Prostate gland (tissue), 2 donors: ENCODE results near the gene MGAT5.

Source experiments
- POLR2AphosphoS5 ChIP-seq: sonication (generic); formaldehyde crosslinking; IDR thresholded peaks from one replicate; pipeline ENCODE4 v1.6.1; 2017; ENCODE audit warnings: antibody characterized with exemption
- TF ChIP-seq, protein P1 (sequence below), 4 experiments: fragments of 200-600 bp in 2 of 4; fragments of 450-650 bp in 2 of 4; sonication (generic) in 2 of 4; IDR thresholded peaks; 1 replicate in 3 of 4; 2 replicates in 1 of 4; pipeline ENCODE4 v1.5.1; 2016 to 2019; ENCODE audit warnings: antibody characterized with exemption in 4 of 4, mild to moderate bottlenecking in 2 of 4, moderate library complexity in 2 of 4

DNA sequence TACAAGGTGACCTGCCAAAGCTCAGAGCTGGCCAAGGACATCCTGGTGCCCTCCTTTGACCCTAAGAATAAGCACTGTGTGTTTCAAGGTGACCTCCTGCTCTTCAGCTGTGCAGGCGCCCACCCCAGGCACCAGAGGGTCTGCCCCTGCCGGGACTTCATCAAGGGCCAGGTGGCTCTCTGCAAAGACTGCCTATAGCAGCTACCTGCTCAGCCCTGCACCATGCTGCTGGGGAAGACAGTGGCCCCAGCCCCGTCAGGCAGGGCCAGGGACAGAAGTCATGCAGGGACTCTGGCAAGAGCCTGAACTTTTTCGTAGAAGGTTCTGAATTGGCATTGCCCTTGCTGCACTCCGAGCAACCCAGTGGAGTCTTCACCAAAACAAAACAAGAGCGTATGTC, 194.8 kb downstream of the MGAT5 start:
- TF ChIP-seq, protein P1, sequence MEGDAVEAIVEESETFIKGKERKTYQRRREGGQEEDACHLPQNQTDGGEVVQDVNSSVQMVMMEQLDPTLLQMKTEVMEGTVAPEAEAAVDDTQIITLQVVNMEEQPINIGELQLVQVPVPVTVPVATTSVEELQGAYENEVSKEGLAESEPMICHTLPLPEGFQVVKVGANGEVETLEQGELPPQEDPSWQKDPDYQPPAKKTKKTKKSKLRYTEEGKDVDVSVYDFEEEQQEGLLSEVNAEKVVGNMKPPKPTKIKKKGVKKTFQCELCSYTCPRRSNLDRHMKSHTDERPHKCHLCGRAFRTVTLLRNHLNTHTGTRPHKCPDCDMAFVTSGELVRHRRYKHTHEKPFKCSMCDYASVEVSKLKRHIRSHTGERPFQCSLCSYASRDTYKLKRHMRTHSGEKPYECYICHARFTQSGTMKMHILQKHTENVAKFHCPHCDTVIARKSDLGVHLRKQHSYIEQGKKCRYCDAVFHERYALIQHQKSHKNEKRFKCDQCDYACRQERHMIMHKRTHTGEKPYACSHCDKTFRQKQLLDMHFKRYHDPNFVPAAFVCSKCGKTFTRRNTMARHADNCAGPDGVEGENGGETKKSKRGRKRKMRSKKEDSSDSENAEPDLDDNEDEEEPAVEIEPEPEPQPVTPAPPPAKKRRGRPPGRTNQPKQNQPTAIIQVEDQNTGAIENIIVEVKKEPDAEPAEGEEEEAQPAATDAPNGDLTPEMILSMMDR (IDR thresholded peaks at IDR 0.05), result no peak
- no peak for TF ChIP-seq POLR2AphosphoS5
